GM12878 (cell line): ENCODE results near the gene ADAMTS6. TPM values are rescaled to one million over a fixed set of nuclear protein-coding genes. Genes with fewer than 3 reads are reported as not detected.

Source experiments
- BCL3 ChIP-seq: IDR thresholded peaks from 2 replicates; pipeline ENCODE4 v1.6.1; 2011; ENCODE audit warnings: borderline replicate concordance, low read depth, mild to moderate bottlenecking, moderate library complexity, low read length; ENCODE audit not compliant: insufficient read depth, poor library complexity, severe bottlenecking
- CBX3 ChIP-seq: fragments of 200-600 bp; sonication (generic); IDR thresholded peaks from 2 replicates; pipeline ENCODE4 v1.6.1; 2016; ENCODE audit warnings: low read depth, borderline replicate concordance
- CEBPB ChIP-seq, 2 experiments: fragments of 150-350 bp in 1 of 2; IDR thresholded peaks; 2 replicates each; pipeline ENCODE4 v1.6.1; 2012 to 2014; ENCODE audit warnings: low read depth in 2 of 2, low read length in 2 of 2, borderline replicate concordance in 1 of 2, inconsistent platforms in 1 of 2
- EED ChIP-seq: sonication (generic); IDR thresholded peaks from 2 replicates; pipeline ENCODE4 v1.6.1; 2016; ENCODE audit warnings: antibody characterized with exemption, low read depth
- HDAC2 ChIP-seq: fragments of 200-600 bp; sonication (generic); IDR thresholded peaks from 2 replicates; pipeline ENCODE4 v1.6.1; 2017
- JUNB ChIP-seq: IDR thresholded peaks from 2 replicates; pipeline ENCODE4 v1.6.1; 2016; ENCODE audit warnings: antibody characterized with exemption, mild to moderate bottlenecking
- MTA3 ChIP-seq: IDR thresholded peaks from 2 replicates; pipeline ENCODE4 v1.6.1; 2012; ENCODE audit warnings: low read length, inconsistent platforms, borderline replicate concordance
- POLR2AphosphoS2 ChIP-seq: IDR thresholded peaks from 2 replicates; pipeline ENCODE4 v1.6.1; 2011; ENCODE audit warnings: low read depth, mild to moderate bottlenecking, low read length, improper control_type of control experiment, moderate library complexity
- RCOR1 ChIP-seq: conservative IDR thresholded peaks from 2 replicates; pipeline ENCODE4 v1.6.1; 2012; ENCODE audit warnings: low read depth, low read length, improper control_type of control experiment
- RFX5 ChIP-seq: IDR thresholded peaks from 2 replicates; pipeline ENCODE4 v1.6.1; 2011; ENCODE audit warnings: low read depth, low read length, improper control_type of control experiment
- SIX5 ChIP-seq: IDR thresholded peaks from 2 replicates; pipeline ENCODE4 v1.6.1; 2011; ENCODE audit warnings: mild to moderate bottlenecking, low read depth, low read length, moderate library complexity; ENCODE audit not compliant: severe bottlenecking
- SMAD1 ChIP-seq: fragments of 450-650 bp; IDR thresholded peaks from 2 replicates; pipeline ENCODE4 v1.6.1; 2018; ENCODE audit warnings: mild to moderate bottlenecking, low read depth; ENCODE audit not compliant: partially characterized antibody
- SMARCA5 ChIP-seq: fragments of 450-650 bp; IDR thresholded peaks from 2 replicates; pipeline ENCODE4 v1.6.1; 2017; ENCODE audit warnings: mild to moderate bottlenecking
- SP1 ChIP-seq: IDR thresholded peaks from one replicate; pipeline ENCODE4 v1.6.1; 2011; ENCODE audit warnings: low read depth, low read length
- SPI1 ChIP-seq: IDR thresholded peaks from 2 replicates; pipeline ENCODE4 v1.6.1; 2011; ENCODE audit warnings: low read depth, mild to moderate bottlenecking, low read length, moderate library complexity, borderline replicate concordance; ENCODE audit not compliant: insufficient read depth
- SREBF1 ChIP-seq: IDR thresholded peaks from 2 replicates; pipeline ENCODE4 v1.6.1; 2012; ENCODE audit warnings: mild to moderate bottlenecking, low read length
- TBL1XR1 ChIP-seq: IDR thresholded peaks from 2 replicates; pipeline ENCODE4 v1.6.1; 2012; ENCODE audit warnings: low read depth, low read length, improper control_type of control experiment
- TCF3 ChIP-seq: IDR thresholded peaks from 2 replicates; pipeline ENCODE4 v1.6.1; 2012; ENCODE audit warnings: low read depth, mild to moderate bottlenecking, low read length, borderline replicate concordance; ENCODE audit not compliant: insufficient read depth
- TCF7 ChIP-seq: IDR thresholded peaks from 2 replicates; pipeline ENCODE4 v1.6.1; 2014; ENCODE audit warnings: antibody characterized with exemption, borderline replicate concordance
- ZBTB33 ChIP-seq: fragments of 450-650 bp; IDR thresholded peaks from 2 replicates; pipeline ENCODE4 v1.6.1; 2017; ENCODE audit warnings: mild to moderate bottlenecking
- ZNF217 ChIP-seq: fragments of 450-650 bp; IDR thresholded peaks from 2 replicates; pipeline ENCODE4 v1.6.1; 2017; ENCODE audit warnings: antibody characterized with exemption, mild to moderate bottlenecking
- ZNF24 ChIP-seq: fragments of 450-650 bp; IDR thresholded peaks from 2 replicates; pipeline ENCODE4 v1.6.1; 2017; ENCODE audit warnings: antibody characterized with exemption, mild to moderate bottlenecking
- polyA plus RNA-seq, 11 experiments: library from polyadenylated mRNA; depleted of rRNA in 4 of 11; unstranded in 6 of 11; stranded (reverse) in 5 of 11; fragments of >200 nt; fragmentation: Nextera tagmentation in 4 of 11; fragmentation: Illumina TruSeq in 1 of 11; extraction: Ambion mirVana in 4 of 11; extraction: Trizol in 1 of 11; gene quantifications; 1 replicate in 1 of 11; 2 replicates in 10 of 11; pipeline versions ENCODE4 v1.2.1 to v1.2.3, GENCODE V29; 2011 to 2016; ENCODE audit warnings: inconsistent platforms in 2 of 11, missing spikeins in 2 of 11, low read depth in 1 of 11
- total RNA-seq, 4 experiments: library from RNA; depleted of rRNA in 3 of 4; stranded (reverse); fragments of >200 nt in 3 of 4; fragmentation: Illumina TruSeq in 1 of 4; extraction: Trizol in 1 of 4; gene quantifications; 2 replicates each; pipeline versions ENCODE4 v1.2.1 to v1.2.3, GENCODE V29; 2013 to 2021
- TF ChIP-seq, protein P1 (sequence below): IDR thresholded peaks from 2 replicates; pipeline ENCODE4 v1.6.1; 2012; ENCODE audit warnings: low read depth, low read length, improper control_type of control experiment
- TF ChIP-seq, protein P2 (sequence below): fragments of 450-650 bp; formaldehyde crosslinking; IDR thresholded peaks from 2 replicates; pipeline ENCODE4 v1.4.0; 2020; ENCODE audit warnings: mild to moderate bottlenecking, moderate library complexity

The ADAMTS6 gene
- total and polyA plus RNA-seq, 10 of the 15 experiments (the other 5 are each of a cell fraction or from before 2014, with no cell fraction given), result 1.1 to 12.3 (median 6.5) TPM

DNA sequence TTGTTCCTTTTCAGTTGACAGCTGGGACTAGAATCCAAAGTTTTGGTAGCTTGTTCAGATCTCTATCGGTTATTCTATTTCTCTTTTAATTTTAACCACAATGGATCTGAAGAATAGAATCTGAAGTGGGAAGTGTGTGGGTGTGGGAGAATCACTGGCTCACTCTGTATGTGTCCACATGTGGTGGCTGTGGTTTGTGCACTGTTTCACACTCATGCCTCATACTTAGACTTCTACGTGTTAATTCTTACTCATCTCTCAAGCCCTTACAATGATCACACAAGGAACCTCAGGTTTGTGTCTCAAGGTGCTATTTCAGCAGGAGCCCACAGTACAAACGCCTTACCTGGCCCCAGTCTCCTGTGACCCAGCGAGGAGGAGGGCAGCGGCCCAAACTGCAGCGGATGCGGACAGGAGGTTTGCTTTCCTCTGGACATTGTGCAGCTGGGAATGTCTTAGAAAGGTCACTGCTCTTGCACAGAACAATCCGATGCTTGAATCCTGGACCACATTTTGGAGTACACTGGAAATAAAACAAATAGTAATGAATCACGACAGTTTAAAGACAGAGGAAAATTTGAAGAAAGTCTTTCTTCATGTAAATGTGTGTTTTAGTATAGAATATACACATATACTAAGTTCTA lies 309.1 kb downstream of the ADAMTS6 start (continued):
- TF ChIP-seq, protein P1, sequence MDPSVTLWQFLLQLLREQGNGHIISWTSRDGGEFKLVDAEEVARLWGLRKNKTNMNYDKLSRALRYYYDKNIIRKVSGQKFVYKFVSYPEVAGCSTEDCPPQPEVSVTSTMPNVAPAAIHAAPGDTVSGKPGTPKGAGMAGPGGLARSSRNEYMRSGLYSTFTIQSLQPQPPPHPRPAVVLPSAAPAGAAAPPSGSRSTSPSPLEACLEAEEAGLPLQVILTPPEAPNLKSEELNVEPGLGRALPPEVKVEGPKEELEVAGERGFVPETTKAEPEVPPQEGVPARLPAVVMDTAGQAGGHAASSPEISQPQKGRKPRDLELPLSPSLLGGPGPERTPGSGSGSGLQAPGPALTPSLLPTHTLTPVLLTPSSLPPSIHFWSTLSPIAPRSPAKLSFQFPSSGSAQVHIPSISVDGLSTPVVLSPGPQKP, result no peak
- TF ChIP-seq POLR2AphosphoS2 (no peak), MTA3 (peak; percentile 72; the same call in 1 of the 2 replicates), SP1 (no peak), TCF3 (0 out of 2 replicates have a peak, but pooled peaks have one; percentile 25), RFX5 (no peak), TBL1XR1 (no peak), CEBPB (IDR thresholded peaks at IDR 0.05; ENCODE audit: borderline replicate concordance in 1 of 2, low read depth in 2 of 2, low read length in 2 of 2) (no peak), ZBTB33 (peak; percentile 91), ZNF217 (no peak), SMARCA5 (no peak), CBX3 (no peak), RCOR1 (no peak), SIX5 (no peak), BCL3 (peak; percentile 96), SMAD1 (peak; percentile 69), ZNF24 (peak; percentile 73), JUNB (peak; percentile 76), SPI1 (no peak; the same call in 1 of the 2 replicates), EED (peak; percentile 71), TCF7 (no peak; the same call in 1 of the 2 replicates), SREBF1 (no peak), HDAC2 (no peak)
- TF ChIP-seq, protein P2, sequence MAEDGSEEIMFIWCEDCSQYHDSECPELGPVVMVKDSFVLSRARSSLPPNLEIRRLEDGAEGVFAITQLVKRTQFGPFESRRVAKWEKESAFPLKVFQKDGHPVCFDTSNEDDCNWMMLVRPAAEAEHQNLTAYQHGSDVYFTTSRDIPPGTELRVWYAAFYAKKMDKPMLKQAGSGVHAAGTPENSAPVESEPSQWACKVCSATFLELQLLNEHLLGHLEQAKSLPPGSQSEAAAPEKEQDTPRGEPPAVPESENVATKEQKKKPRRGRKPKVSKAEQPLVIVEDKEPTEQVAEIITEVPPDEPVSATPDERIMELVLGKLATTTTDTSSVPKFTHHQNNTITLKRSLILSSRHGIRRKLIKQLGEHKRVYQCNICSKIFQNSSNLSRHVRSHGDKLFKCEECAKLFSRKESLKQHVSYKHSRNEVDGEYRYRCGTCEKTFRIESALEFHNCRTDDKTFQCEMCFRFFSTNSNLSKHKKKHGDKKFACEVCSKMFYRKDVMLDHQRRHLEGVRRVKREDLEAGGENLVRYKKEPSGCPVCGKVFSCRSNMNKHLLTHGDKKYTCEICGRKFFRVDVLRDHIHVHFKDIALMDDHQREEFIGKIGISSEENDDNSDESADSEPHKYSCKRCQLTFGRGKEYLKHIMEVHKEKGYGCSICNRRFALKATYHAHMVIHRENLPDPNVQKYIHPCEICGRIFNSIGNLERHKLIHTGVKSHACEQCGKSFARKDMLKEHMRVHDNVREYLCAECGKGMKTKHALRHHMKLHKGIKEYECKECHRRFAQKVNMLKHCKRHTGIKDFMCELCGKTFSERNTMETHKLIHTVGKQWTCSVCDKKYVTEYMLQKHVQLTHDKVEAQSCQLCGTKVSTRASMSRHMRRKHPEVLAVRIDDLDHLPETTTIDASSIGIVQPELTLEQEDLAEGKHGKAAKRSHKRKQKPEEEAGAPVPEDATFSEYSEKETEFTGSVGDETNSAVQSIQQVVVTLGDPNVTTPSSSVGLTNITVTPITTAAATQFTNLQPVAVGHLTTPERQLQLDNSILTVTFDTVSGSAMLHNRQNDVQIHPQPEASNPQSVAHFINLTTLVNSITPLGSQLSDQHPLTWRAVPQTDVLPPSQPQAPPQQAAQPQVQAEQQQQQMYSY (CRISPR knock-in tag), result no peak
